Upper lobe of left lung (tissue), 6 donors: ENCODE measurements around the gene GOT2. TPM values are rescaled to one million over a fixed set of nuclear protein-coding genes. Genes with fewer than 3 reads are reported as not detected.

Experiments used
- ATAC-seq, 2 donors: fragments of 200-7000 bp; cut with Tn5 transposase; one replicate each; pipeline ENCODE4 v1.9.1; 2022; ENCODE audit warnings: mild to moderate bottlenecking in 2 of 2, moderate library complexity in 2 of 2; ENCODE audit not compliant: low FRiP score in 2 of 2
- DNase-seq, 2 donors: peaks; one replicate each; pipeline ENCODE4 v3.0.0-alpha.2; 2019 to 2020
- H3K27ac ChIP-seq, 4 donors: fragments of 200-600 bp; sonication (generic); one replicate each; pipeline ENCODE4 v1.5.1; 2016 to 2019
- H3K27me3 ChIP-seq, 4 donors: fragments of 200-600 bp; sonication (generic); one replicate each; pipeline ENCODE4 v1.5.1; 2017 to 2019
- H3K36me3 ChIP-seq, 4 donors: fragments of 200-600 bp; sonication (generic); one replicate each; pipeline ENCODE4 v1.5.1; 2016 to 2019
- H3K4me1 ChIP-seq, 4 donors: fragments of 200-600 bp; sonication (generic); one replicate each; pipeline ENCODE4 v1.5.1; 2018 to 2019
- H3K4me3 ChIP-seq, 4 donors: fragments of 200-600 bp; sonication (generic); one replicate each; pipeline ENCODE4 v1.5.1; 2017 to 2019; ENCODE audit warnings: mild to moderate bottlenecking in 2 of 4, moderate library complexity in 1 of 4
- H3K9me3 ChIP-seq, 4 donors: fragments of 200-600 bp; sonication (generic); one replicate each; pipeline ENCODE4 v1.5.1; 2018 to 2019
- EP300 ChIP-seq, 4 donors: sonication (generic); formaldehyde crosslinking; IDR thresholded peaks; one replicate each; pipeline ENCODE4 v1.5.1; 2017; ENCODE audit warnings: antibody characterized with exemption in 4 of 4, control low read depth in 2 of 4
- POLR2A ChIP-seq, 4 donors: fragments of 450-650 bp; IDR thresholded peaks; one replicate each; pipeline ENCODE4 v1.5.1; 2016 to 2017; ENCODE audit warnings: antibody characterized with exemption in 4 of 4, mild to moderate bottlenecking in 2 of 4
- POLR2AphosphoS5 ChIP-seq, 2 donors: sonication (generic); formaldehyde crosslinking; IDR thresholded peaks; one replicate each; pipeline ENCODE4 v1.5.1; 2017; ENCODE audit warnings: antibody characterized with exemption in 2 of 2
- WGBS, 2 donors: methylation state at CpG; one replicate each; pipeline ENCODE4 v1.1.5; 2017 to 2018; 5-methylcytosine and 5-hydroxymethylcytosine counted together
- total RNA-seq, 6 donors: library from RNA; depleted of rRNA in 4 of 6; stranded (reverse); fragments of >200 nt in 4 of 6; gene quantifications; one replicate each; pipeline versions ENCODE4 v1.1.0 to v1.2.1, GENCODE V29; 2016 to 2021
- TF ChIP-seq, protein P1 (sequence below), 6 experiments: fragments of 450-650 bp in 4 of 6; fragments of 200-600 bp in 2 of 6; sonication (generic) in 2 of 6; IDR thresholded peaks; one replicate each; pipeline ENCODE4 v1.5.1; 2016 to 2019; ENCODE audit warnings: antibody characterized with exemption in 6 of 6
- donor health status: DM: no; HTN: no; CAD: no; lungs with moderate emphysema.
- donor health status: DM: no; HTN: yes; CAD: no; lungs with severe emphysema.

GOT2 gene
- total RNA-seq, 6 donors from 2014 or later = 28.4 to 52.9 (median 47.2) TPM

- no peaks in the 10 kb centered on the region for H3K27me3 ChIP-seq
- peak; percentile 11 to 59 for ATAC-seq
- H3K36me3 ChIP-seq = peaks cover 0 to 18% (median 3%) of the 10 kb centered on the region in 4 donors
- no peak for DNase-seq
- TF ChIP-seq POLR2A (IDR thresholded peaks at IDR 0.05) (no peak), POLR2AphosphoS5 (IDR thresholded peaks at IDR 0.05) (no peak)
- TF ChIP-seq, protein P1, sequence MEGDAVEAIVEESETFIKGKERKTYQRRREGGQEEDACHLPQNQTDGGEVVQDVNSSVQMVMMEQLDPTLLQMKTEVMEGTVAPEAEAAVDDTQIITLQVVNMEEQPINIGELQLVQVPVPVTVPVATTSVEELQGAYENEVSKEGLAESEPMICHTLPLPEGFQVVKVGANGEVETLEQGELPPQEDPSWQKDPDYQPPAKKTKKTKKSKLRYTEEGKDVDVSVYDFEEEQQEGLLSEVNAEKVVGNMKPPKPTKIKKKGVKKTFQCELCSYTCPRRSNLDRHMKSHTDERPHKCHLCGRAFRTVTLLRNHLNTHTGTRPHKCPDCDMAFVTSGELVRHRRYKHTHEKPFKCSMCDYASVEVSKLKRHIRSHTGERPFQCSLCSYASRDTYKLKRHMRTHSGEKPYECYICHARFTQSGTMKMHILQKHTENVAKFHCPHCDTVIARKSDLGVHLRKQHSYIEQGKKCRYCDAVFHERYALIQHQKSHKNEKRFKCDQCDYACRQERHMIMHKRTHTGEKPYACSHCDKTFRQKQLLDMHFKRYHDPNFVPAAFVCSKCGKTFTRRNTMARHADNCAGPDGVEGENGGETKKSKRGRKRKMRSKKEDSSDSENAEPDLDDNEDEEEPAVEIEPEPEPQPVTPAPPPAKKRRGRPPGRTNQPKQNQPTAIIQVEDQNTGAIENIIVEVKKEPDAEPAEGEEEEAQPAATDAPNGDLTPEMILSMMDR (IDR thresholded peaks at IDR 0.05) = no peak
- WGBS, 2 donors = 6 to 8% methylated on average over 2 to 3 of the region's 3 CpGs
- H3K9me3 ChIP-seq = no peaks in the 10 kb centered on the region
- peak overlapping the region; percentile 46 to 89 (median 74) for H3K27ac ChIP-seq
- H3K4me3 ChIP-seq = peak overlapping the region; percentile 68 to 97 (median 92)
- peaks cover 13 to 23% (median 16%) of the 10 kb centered on the region in 4 donors for H3K4me1 ChIP-seq
Measured at GRCh38 chr16:58684001-58684353, 50.1 kb downstream of the GOT2 start.

DNA sequence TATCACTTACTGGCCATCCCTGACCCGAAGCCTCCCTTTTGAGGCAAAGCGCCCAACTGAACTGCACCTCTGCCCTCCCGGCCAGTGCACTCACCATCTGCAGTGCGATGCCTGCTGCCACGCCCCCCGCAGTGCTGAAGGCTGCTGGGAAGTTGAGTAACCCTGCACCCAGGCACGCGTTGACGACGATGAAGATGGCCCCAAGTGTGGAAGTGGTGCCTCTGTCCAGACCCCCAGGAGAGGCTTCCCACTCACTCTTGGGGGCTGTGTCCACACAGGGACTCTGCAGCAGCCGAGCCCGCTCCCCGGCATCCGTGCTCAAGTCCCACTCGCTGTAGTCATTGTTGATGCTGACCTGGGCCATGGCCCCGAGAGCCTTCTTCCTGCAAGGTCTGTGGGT is 54.4 kb downstream of the GOT2 start:
- Histone ChIP-seq H3K27ac (no peak overlapping the region), H3K9me3 (no peaks in the 10 kb centered on the region), H3K4me3 (no peak overlapping the region), H3K4me1 (peaks cover 11 to 18% (median 13%) of the 10 kb centered on the region in 4 donors), H3K36me3 (peaks cover 0 to 48% (median 18%) of the 10 kb centered on the region in 4 donors), H3K27me3 (no peaks in the 10 kb centered on the region)
- ATAC-seq (no peak), DNase-seq (peak in 1 of 2 donors; percentile 62)
- WGBS, 2 donors = 92 to 95% methylated on average over 10 to 16 of the region's 16 CpGs
- TF ChIP-seq EP300 (IDR thresholded peaks at IDR 0.05) (no peak), POLR2AphosphoS5 (IDR thresholded peaks at IDR 0.05) (no peak), POLR2A (IDR thresholded peaks at IDR 0.05) (no peak)
- TF ChIP-seq, protein P1 (IDR thresholded peaks at IDR 0.05) = no peak

DNA sequence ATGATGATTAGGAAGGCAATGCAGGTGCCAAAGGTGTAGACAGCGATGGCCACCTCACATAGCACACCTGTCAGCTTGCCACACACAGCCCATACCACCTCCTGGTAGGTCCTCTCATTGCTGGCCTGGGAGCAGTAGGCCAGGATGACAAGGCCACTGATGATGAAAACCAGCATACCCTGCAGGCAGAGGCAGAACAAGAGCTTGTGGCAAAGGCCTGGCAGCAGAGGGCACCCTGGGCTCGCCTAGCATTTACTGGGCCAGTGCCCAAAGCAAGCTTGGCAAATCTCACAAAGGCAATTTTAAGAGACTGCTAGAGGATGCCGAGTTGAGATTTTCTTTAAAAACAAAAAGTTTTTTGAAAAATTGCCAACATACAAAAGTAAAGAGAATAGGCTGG is 55.4 kb downstream of the GOT2 start:
- Histone ChIP-seq H3K27ac (no peak overlapping the region), H3K4me1 (peaks cover 5 to 10% (median 8%) of the 10 kb centered on the region in 4 donors), H3K4me3 (no peak overlapping the region), H3K9me3 (no peaks in the 10 kb centered on the region), H3K27me3 (no peaks in the 10 kb centered on the region), H3K36me3 (peaks cover 0 to 48% (median 19%) of the 10 kb centered on the region in 4 donors)
- ATAC-seq (no peak), DNase-seq (no peak)
- WGBS, 2 donors = 77 to 89% methylated on average over 3 of the region's 3 CpGs
- TF ChIP-seq POLR2A (IDR thresholded peaks at IDR 0.05) (no peak), POLR2AphosphoS5 (IDR thresholded peaks at IDR 0.05) (no peak), EP300 (IDR thresholded peaks at IDR 0.05) (no peak)
- TF ChIP-seq, protein P1 (IDR thresholded peaks at IDR 0.05) = no peak

- ATAC-seq (no peak), DNase-seq (no peak)
- Histone ChIP-seq H3K27ac (no peak overlapping the region), H3K9me3 (no peaks in the 10 kb centered on the region), H3K4me1 (peaks cover under 1 to 5% (median 4%) of the 10 kb centered on the region in 4 donors), H3K4me3 (no peak overlapping the region), H3K36me3 (peaks cover 0 to 48% (median 19%) of the 10 kb centered on the region in 4 donors), H3K27me3 (no peaks in the 10 kb centered on the region)
- TF ChIP-seq POLR2A (IDR thresholded peaks at IDR 0.05) (no peak), EP300 (IDR thresholded peaks at IDR 0.05) (no peak), POLR2AphosphoS5 (IDR thresholded peaks at IDR 0.05) (no peak)
- TF ChIP-seq, protein P1 (IDR thresholded peaks at IDR 0.05) = no peak
- WGBS, 2 donors = 93 to 94% methylated on average over 4 of the region's 4 CpGs
Measured at GRCh38 chr16:58678269-58678668, 55.8 kb downstream of the GOT2 start.

DNA sequence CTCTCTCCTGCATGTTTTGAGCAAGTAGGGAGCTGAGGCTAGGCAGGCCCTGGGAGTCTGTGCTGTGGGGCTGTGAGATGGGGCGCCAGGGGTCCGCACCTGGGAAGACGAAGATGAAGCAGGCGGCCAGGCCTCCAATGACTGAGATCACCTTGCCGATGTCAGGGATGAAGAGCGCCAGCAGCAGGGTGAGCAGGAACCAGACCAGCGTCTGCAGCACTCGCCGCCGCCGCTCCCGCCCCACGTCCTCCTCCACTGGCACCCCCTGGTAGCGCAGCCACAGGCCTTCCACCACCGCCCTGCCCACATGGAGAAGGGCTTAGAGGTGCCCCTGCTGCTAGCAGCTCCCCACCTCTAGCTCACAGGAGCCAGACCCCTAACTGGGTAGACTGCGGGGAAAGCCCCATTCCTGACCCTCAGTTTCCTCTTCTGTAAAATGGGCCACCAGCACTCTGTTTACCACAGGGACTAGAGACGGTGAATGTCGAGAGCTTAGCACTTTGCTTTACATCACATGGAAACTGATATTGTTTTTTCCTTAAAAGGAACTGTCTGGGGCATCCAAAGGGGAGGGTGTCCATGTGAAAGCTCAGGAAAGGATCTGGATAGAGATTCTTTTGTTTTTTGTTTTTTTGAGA is 63.1 kb downstream of the GOT2 start:
- TF ChIP-seq POLR2A (IDR thresholded peaks at IDR 0.05) (no peak), EP300 (IDR thresholded peaks at IDR 0.05) (no peak), POLR2AphosphoS5 (IDR thresholded peaks at IDR 0.05) (no peak)
- TF ChIP-seq, protein P1 (IDR thresholded peaks at IDR 0.05) = no peak
- H3K4me3 ChIP-seq = no peak overlapping the region

More for the DNA sequence above, 63.1 kb downstream of the GOT2 start:
- DNase-seq (peak in 1 of 2 donors; percentile 75), ATAC-seq (no peak)
- Histone ChIP-seq H3K9me3 (no peaks in the 10 kb centered on the region), H3K27me3 (no peaks in the 10 kb centered on the region), H3K4me1 (no peaks in the 10 kb centered on the region), H3K27ac (no peak overlapping the region), H3K36me3 (peaks cover 5 to 46% (median 25%) of the 10 kb centered on the region in 4 donors)
- 90 to 92% methylated on average over 16 to 18 of the region's 18 CpGs for WGBS, 2 donors
